ENCODE data around the gene ISCU.

Gene ISCU

DNA sequence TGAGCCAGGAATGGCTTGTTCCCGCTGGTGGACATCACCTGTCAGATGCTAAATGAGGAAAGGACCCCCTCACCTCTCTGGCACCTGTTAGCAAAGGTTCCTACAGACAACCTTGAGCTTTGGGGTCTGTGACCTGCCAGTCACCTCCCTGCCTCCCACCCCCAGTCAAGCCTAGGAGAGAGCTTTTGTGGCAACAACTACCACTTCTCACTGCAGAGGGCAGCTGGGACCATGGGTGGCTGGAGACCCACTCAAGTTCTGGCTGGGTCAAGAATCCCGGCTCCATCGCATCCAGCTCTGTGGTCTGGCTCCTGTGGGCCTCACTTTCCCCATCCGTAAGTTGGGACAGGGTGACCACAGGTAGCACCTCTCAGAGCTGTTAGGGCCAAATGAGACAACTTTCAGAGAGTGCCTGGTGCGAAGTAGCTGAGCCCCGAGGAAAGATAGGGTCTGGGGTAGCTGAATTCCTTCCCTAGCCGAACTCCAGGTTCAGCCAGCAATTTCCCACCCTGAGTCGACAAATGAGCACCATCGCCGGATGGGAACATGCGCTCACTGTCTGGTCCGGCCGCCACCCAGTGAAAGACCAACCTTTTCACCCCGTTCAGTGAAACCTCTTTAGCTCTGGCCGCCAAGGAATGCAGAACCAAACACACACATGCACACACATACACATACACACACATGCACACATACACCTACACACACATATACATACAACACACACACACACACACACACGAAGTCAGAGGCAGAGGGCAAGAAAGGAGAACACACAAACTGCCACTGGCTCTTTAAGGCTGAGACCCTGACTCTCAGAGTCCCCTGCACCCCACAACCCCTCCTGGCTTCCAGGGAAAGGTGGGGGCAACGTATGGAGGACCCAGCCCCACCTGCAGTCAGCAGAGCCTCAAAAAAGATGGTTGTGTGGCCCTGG lies 33.6 kb downstream of the ISCU start:
- no peaks in the 10 kb centered on the region for H3K9me2 ChIP-seq (replicated peaks; ENCODE audit: control insufficient read depth, low read length)
- TF ChIP-seq EZH2phosphoT487 (IDR thresholded peaks at IDR 0.05; ENCODE audit: borderline replicate concordance, low read length): no peak
- TF ChIP-seq, protein P1, sequence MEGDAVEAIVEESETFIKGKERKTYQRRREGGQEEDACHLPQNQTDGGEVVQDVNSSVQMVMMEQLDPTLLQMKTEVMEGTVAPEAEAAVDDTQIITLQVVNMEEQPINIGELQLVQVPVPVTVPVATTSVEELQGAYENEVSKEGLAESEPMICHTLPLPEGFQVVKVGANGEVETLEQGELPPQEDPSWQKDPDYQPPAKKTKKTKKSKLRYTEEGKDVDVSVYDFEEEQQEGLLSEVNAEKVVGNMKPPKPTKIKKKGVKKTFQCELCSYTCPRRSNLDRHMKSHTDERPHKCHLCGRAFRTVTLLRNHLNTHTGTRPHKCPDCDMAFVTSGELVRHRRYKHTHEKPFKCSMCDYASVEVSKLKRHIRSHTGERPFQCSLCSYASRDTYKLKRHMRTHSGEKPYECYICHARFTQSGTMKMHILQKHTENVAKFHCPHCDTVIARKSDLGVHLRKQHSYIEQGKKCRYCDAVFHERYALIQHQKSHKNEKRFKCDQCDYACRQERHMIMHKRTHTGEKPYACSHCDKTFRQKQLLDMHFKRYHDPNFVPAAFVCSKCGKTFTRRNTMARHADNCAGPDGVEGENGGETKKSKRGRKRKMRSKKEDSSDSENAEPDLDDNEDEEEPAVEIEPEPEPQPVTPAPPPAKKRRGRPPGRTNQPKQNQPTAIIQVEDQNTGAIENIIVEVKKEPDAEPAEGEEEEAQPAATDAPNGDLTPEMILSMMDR (IDR thresholded peaks at IDR 0.05; ENCODE audit: low read depth, low read length, poor library complexity, severe bottlenecking): no peak
- no peaks in the 10 kb centered on the region for H3K9me3 ChIP-seq (ENCODE audit: control insufficient read depth, insufficient read depth, low read length)
- no peak overlapping the region for H3K27ac ChIP-seq (ENCODE audit: low read depth, low read length)
- no peaks in the 10 kb centered on the region for H3K36me3 ChIP-seq (ENCODE audit: control insufficient read depth, low read length)
- no peaks in the 10 kb centered on the region for H4K20me1 ChIP-seq (ENCODE audit: control insufficient read depth, insufficient read depth, low read depth, low read length)
- no peak overlapping the region for H3K4me3 ChIP-seq (ENCODE audit: low read length)
- H3F3A ChIP-seq (ENCODE audit: control insufficient read depth, insufficient read depth): no peaks in the 10 kb centered on the region
- no peaks in the 10 kb centered on the region for H3K4me1 ChIP-seq (ENCODE audit: control insufficient read depth, low read length)
- H3K4me2 ChIP-seq (ENCODE audit: low read length): no peak overlapping the region
- no peaks in the 10 kb centered on the region for H3K79me2 ChIP-seq (ENCODE audit: control insufficient read depth, low read length)
- no peaks in the 10 kb centered on the region for H3K27me3 ChIP-seq (ENCODE audit: control insufficient read depth, low read length)

DNA sequence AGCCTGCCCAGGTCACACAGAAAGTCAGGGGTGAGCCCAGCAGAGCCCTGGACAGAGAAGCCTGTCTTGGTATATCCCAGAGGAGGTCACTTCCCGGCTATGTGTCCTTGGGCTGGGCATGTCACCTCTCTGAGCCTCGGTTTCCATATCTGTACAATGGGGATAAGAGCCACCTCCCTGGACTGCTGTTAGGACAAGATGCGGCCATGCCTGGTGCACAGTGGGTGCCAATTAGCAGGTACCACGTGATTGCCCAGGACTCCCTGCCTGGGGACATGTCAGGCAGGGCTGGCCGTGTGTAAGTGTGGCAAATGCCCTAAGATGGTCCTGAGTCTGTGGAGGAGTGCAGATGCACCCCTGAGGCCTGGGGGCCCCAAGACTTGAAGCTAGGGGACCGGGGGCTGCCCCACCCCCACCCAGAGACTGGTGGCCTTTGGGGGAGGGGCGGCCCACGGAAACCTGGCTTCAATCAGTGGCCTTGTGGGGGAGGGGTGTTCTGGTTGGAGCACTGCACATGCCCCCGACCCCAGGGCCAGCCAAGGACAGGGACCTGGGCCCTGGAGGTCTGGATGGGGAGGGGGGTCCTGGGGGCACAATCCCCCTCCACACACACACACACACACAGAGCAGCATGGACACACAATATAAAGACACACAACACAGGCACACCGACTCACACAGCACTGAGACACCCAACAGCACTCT lies 34.6 kb downstream of the ISCU start:
- Histone ChIP-seq H3K27ac (ENCODE audit: low read depth, low read length) (no peak overlapping the region), H3K9me2 (replicated peaks; ENCODE audit: control insufficient read depth, low read length) (no peaks in the 10 kb centered on the region), H3K36me3 (ENCODE audit: control insufficient read depth, low read length) (no peaks in the 10 kb centered on the region), H3K27me3 (ENCODE audit: control insufficient read depth, low read length) (no peaks in the 10 kb centered on the region), H4K20me1 (ENCODE audit: control insufficient read depth, insufficient read depth, low read depth, low read length) (no peaks in the 10 kb centered on the region), H3K9me3 (ENCODE audit: control insufficient read depth, insufficient read depth, low read length) (no peaks in the 10 kb centered on the region), H3K4me3 (ENCODE audit: low read length) (no peak overlapping the region), H3K4me1 (ENCODE audit: control insufficient read depth, low read length) (no peaks in the 10 kb centered on the region), H3K79me2 (ENCODE audit: control insufficient read depth, low read length) (no peaks in the 10 kb centered on the region), H3K4me2 (ENCODE audit: low read length) (no peak overlapping the region), H3F3A (ENCODE audit: control insufficient read depth, insufficient read depth) (no peaks in the 10 kb centered on the region)
- no peak for TF ChIP-seq EZH2phosphoT487 (IDR thresholded peaks at IDR 0.05; ENCODE audit: borderline replicate concordance, low read length)
- TF ChIP-seq, protein P1 (IDR thresholded peaks at IDR 0.05; ENCODE audit: low read depth, low read length, poor library complexity, severe bottlenecking): no peak

DNA sequence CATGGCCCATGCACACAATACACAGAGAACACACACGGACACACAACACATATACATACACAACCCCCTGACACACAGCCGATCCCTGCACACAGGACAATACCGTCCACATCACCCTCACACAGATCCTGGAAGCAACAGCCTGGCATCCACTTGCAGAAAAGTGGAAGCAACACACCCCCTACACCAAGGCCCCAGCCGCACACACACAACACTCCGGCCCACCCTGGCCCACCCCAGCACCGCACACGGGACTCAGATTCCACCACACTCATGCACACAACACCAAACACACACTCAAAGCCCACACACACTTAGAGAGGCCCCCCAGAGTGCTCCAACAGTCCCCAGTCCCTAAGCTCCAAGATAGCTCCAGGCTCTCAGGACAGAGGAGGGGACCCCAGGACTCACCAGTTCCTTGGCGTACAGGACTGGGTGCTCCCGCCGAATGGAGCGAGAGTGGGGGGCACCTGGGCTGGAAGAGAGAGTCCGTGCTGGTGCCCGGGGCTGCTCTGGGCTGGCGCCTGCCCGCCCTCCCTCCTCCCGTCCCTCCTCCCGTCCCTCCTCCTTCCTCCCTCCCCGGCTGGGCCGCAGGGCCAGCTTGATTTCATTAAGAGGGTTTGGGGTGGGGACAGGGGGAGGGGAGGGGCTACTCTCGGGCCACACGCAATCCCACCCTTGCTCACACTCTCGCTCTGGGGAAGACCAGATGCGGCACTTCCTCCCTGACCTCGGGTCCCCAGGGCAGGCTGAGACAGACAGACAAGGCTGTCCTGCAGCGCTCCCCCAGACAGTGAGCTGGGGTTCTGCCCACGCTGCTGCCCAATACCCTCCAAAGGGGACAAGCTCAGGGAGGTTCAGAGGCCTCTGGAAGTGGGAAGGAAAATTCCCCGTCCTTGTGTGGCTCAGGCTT lies 35.4 kb downstream of the ISCU start, which contains the start of gene TMEM119:
Gene TMEM119, minus strand, starts transcription at position 526 of the 913 bp plus-strand sequence. CDS start 5,701 bp downstream, outside the sequence.
- H3F3A ChIP-seq (ENCODE audit: control insufficient read depth, insufficient read depth): no peaks in the 10 kb centered on the region
- H3K9me2 ChIP-seq (replicated peaks; ENCODE audit: control insufficient read depth, low read length): no peaks in the 10 kb centered on the region
- no peak within 1 kb of the TSS for H3K4me2 ChIP-seq (ENCODE audit: low read length)
- H3K36me3 ChIP-seq (ENCODE audit: control insufficient read depth, low read length): no peaks in the 10 kb centered on the region
- no peaks in the 10 kb centered on the region for H3K79me2 ChIP-seq (ENCODE audit: control insufficient read depth, low read length)
- H4K20me1 ChIP-seq (ENCODE audit: control insufficient read depth, insufficient read depth, low read depth, low read length): no peaks in the 10 kb centered on the region
- H3K9me3 ChIP-seq (ENCODE audit: control insufficient read depth, insufficient read depth, low read length): no peaks in the 10 kb centered on the region
- H3K4me1 ChIP-seq (ENCODE audit: control insufficient read depth, low read length): no peaks in the 10 kb centered on the region
- H3K27ac ChIP-seq (ENCODE audit: low read depth, low read length): no peak within 1 kb of the TSS
- no peak for TF ChIP-seq EZH2phosphoT487 (IDR thresholded peaks at IDR 0.05; ENCODE audit: borderline replicate concordance, low read length)
- TF ChIP-seq, protein P1 (IDR thresholded peaks at IDR 0.05; ENCODE audit: low read depth, low read length, poor library complexity, severe bottlenecking): no peak
- H3K27me3 ChIP-seq (ENCODE audit: control insufficient read depth, low read length): no peaks in the 10 kb centered on the region
- H3K4me3 ChIP-seq (ENCODE audit: low read length): no peak within 1 kb of the TSS
